Activated T-cell treated with anti-CD3 and anti-CD28 coated beads, Interleukin-2, amount 50 U/mL, for 72 hours (primary cell): ENCODE measurements around the gene MSI1. TPM values are rescaled to one million over a fixed set of nuclear protein-coding genes. Genes with fewer than 3 reads are reported as not detected.

Experiments used
- ATAC-seq, 2 donors: fragments of 150-1000 bp; cut with Tn5 transposase; replicated peaks in 1 of 2; 2 replicates each; pipeline ENCODE4 v1.10.0; 2021; ENCODE audit warnings: moderate library complexity in 2 of 2, mild to moderate bottlenecking in 1 of 2
- DNase-seq, 2 donors: peaks; one replicate each; pipeline ENCODE4 v3.0.0; 2021 to 2022; ENCODE audit warnings: mixed read lengths in 1 of 2
- H3K27ac Mint-ChIP-seq: one replicate; pipeline ENCODE4 v1.8.0; 2022; ENCODE audit warnings: mild to moderate bottlenecking, moderate library complexity, mixed read lengths
- H3K27me3 Mint-ChIP-seq: one replicate; pipeline ENCODE4 v1.8.0; 2022; ENCODE audit warnings: low read depth, mixed read lengths
- H3K36me3 Mint-ChIP-seq, 2 donors: one replicate each; pipeline ENCODE4 v1.8.0; 2022; ENCODE audit warnings: mixed read lengths in 2 of 2, mild to moderate bottlenecking in 1 of 2; ENCODE audit not compliant: insufficient read depth in 2 of 2
- H3K4me1 Mint-ChIP-seq: one replicate; pipeline ENCODE4 v1.8.0; 2022; ENCODE audit warnings: low read depth, mixed read lengths
- H3K4me3 Mint-ChIP-seq, 2 donors: one replicate each; pipeline ENCODE4 v1.8.0; 2022; ENCODE audit warnings: mild to moderate bottlenecking in 2 of 2, mixed read lengths in 2 of 2, moderate library complexity in 2 of 2
- H3K9me3 Mint-ChIP-seq, 2 donors: one replicate each; pipeline ENCODE4 v1.8.0; 2022; ENCODE audit warnings: mixed read lengths in 2 of 2
- total RNA-seq, 2 donors: library from RNA; stranded (reverse); gene quantifications; one replicate each; pipeline ENCODE4 v1.2.3, GENCODE V29; 2022

The MSI1 gene
- total RNA-seq, 2 donors from 2014 or later: 5.6 to 6.6 TPM

- ATAC-seq: no peak
Observed at GRCh38 chr12:120370343-120371243, 1.6 kb upstream of the MSI1 start.

GRCh38 chr12:120369603-120370342 lies 809 bp upstream of the MSI1 start:
- no peak for DNase-seq
- H3K4me1 Mint-ChIP-seq: peaks cover 20% of the 10 kb centered on the region
- peaks cover 70% of the 10 kb centered on the region for H3K27me3 Mint-ChIP-seq
- peaks cover 1 to 4% of the 10 kb centered on the region in 2 donors for H3K36me3 Mint-ChIP-seq
- no peaks in the 10 kb centered on the region for H3K9me3 Mint-ChIP-seq
- no peak for ATAC-seq
- no peak overlapping the region for H3K27ac Mint-ChIP-seq
- H3K4me3 Mint-ChIP-seq: peak overlapping the region; percentile 76

More at GRCh38 chr12:120370343-120371243, 1.6 kb upstream of the MSI1 start:
- Mint-ChIP-seq H3K36me3 (peaks cover 1 to 4% of the 10 kb centered on the region in 2 donors), H3K9me3 (no peaks in the 10 kb centered on the region), H3K4me1 (peaks cover 20% of the 10 kb centered on the region), H3K27ac (no peak overlapping the region), H3K27me3 (peaks cover 69% of the 10 kb centered on the region), H3K4me3 (peak overlapping the region; percentile 76)
- no peak for DNase-seq

GRCh38 chr12:120367924-120368788 lies 808 bp downstream of the MSI1 start:
- Mint-ChIP-seq H3K4me1 (peaks cover 20% of the 10 kb centered on the region), H3K4me3 (peak overlapping the region; percentile 74 to 85), H3K36me3 (peaks cover 1 to 4% of the 10 kb centered on the region in 2 donors), H3K27ac (no peak overlapping the region), H3K9me3 (no peaks in the 10 kb centered on the region), H3K27me3 (peaks cover 87% of the 10 kb centered on the region)
- ATAC-seq (peak; percentile 65 to 70), DNase-seq (peak; percentile 51)

GRCh38 chr12:120367233-120367923 lies 1.6 kb downstream of the MSI1 start:
- Mint-ChIP-seq H3K4me3 (peak overlapping the region; percentile 74 to 85), H3K9me3 (no peaks in the 10 kb centered on the region), H3K27ac (no peak overlapping the region), H3K4me1 (peaks cover 20% of the 10 kb centered on the region), H3K27me3 (peaks cover 87% of the 10 kb centered on the region), H3K36me3 (peaks cover 1 to 4% of the 10 kb centered on the region in 2 donors)
- DNase-seq: peak; percentile 22
- ATAC-seq: peak; percentile 29 to 49

- peaks cover 87% of the 10 kb centered on the region for H3K27me3 Mint-ChIP-seq
- peaks cover 1 to 4% of the 10 kb centered on the region in 2 donors for H3K36me3 Mint-ChIP-seq
- H3K4me3 Mint-ChIP-seq: peak overlapping the region; percentile 4 to 85
- peaks cover 20% of the 10 kb centered on the region for H3K4me1 Mint-ChIP-seq
- no peak for DNase-seq
- no peak for ATAC-seq
- no peaks in the 10 kb centered on the region for H3K9me3 Mint-ChIP-seq
- no peak overlapping the region for H3K27ac Mint-ChIP-seq
Observed at GRCh38 chr12:120366845-120367232, 2.1 kb downstream of the MSI1 start.

- Mint-ChIP-seq H3K36me3 (peaks cover 1 to 4% of the 10 kb centered on the region in 2 donors), H3K4me3 (peak overlapping the region in 1 of 2 donors; percentile 14), H3K9me3 (no peaks in the 10 kb centered on the region), H3K27ac (no peak overlapping the region), H3K27me3 (peaks cover 81% of the 10 kb centered on the region), H3K4me1 (peaks cover 20% of the 10 kb centered on the region)
- DNase-seq: no peak
- no peak for ATAC-seq
Observed at GRCh38 chr12:120366341-120366705, 2.6 kb downstream of the MSI1 start.

- H3K4me3 Mint-ChIP-seq: peak overlapping the region in 1 of 2 donors; percentile 14
- H3K4me1 Mint-ChIP-seq: peaks cover 20% of the 10 kb centered on the region
Observed at GRCh38 chr12:120365675-120366340, 3.2 kb downstream of the MSI1 start.

GRCh38 chr12:120364487-120364886 lies 4.5 kb downstream of the MSI1 start:
- DNase-seq: no peak
- Mint-ChIP-seq H3K27me3 (peaks cover 80% of the 10 kb centered on the region), H3K27ac (no peak overlapping the region), H3K9me3 (no peaks in the 10 kb centered on the region), H3K4me3 (no peak overlapping the region), H3K4me1 (peaks cover 11% of the 10 kb centered on the region), H3K36me3 (peaks cover 1% of the 10 kb centered on the region in 2 donors)
- ATAC-seq: no peak

More at GRCh38 chr12:120365675-120366340, 3.2 kb downstream of the MSI1 start:
- Mint-ChIP-seq H3K27ac (no peak overlapping the region), H3K36me3 (peaks cover 1 to 4% of the 10 kb centered on the region in 2 donors), H3K27me3 (peaks cover 80% of the 10 kb centered on the region), H3K9me3 (no peaks in the 10 kb centered on the region)
- DNase-seq: no peak
- no peak for ATAC-seq

GRCh38 chr12:120363274-120363855 lies 5.6 kb downstream of the MSI1 start:
- DNase-seq (no peak), ATAC-seq (no peak)
- Mint-ChIP-seq H3K4me3 (no peak overlapping the region), H3K27ac (no peak overlapping the region), H3K9me3 (no peaks in the 10 kb centered on the region), H3K36me3 (peaks cover 0 to 1% of the 10 kb centered on the region in 2 donors), H3K4me1 (peaks cover 10% of the 10 kb centered on the region), H3K27me3 (peaks cover 86% of the 10 kb centered on the region)

- Mint-ChIP-seq H3K9me3 (no peaks in the 10 kb centered on the region), H3K4me3 (no peak overlapping the region), H3K27ac (no peak overlapping the region), H3K4me1 (peaks cover 7% of the 10 kb centered on the region), H3K27me3 (peaks cover 90% of the 10 kb centered on the region), H3K36me3 (peaks cover 0 to under 1% of the 10 kb centered on the region in 2 donors)
- DNase-seq (no peak), ATAC-seq (no peak)
Observed at GRCh38 chr12:120362516-120363273, 6.3 kb downstream of the MSI1 start.
